Endodermal cell (in vitro differentiated cells): Measurements from ENCODE around the gene IL1RAP. TPM values are rescaled to one million over a fixed set of nuclear protein-coding genes. Genes with fewer than 3 reads are reported as not detected.

Experiments used
- DNase-seq: peaks from one replicate; pipeline ENCODE4 v3.0.0-alpha.2; 2017
- H3K27ac ChIP-seq: 2 replicates; pipeline ENCODE4 v1.5.1; 2013; ENCODE audit warnings: mild to moderate bottlenecking, low read depth, low read length, moderate library complexity
- H3K27me3 ChIP-seq: 2 replicates; pipeline ENCODE4 v1.6.1; 2013; ENCODE audit warnings: mild to moderate bottlenecking, low read length, moderate library complexity; ENCODE audit not compliant: insufficient read depth, control insufficient read depth, poor library complexity, severe bottlenecking
- H3K36me3 ChIP-seq: 2 replicates; pipeline ENCODE4 v1.7.0; 2013; ENCODE audit warnings: mild to moderate bottlenecking, low read length, moderate library complexity; ENCODE audit not compliant: control insufficient read depth, insufficient read depth
- H3K4me1 ChIP-seq: one replicate; pipeline ENCODE4 v1.7.0; 2013; ENCODE audit warnings: low read length; ENCODE audit not compliant: control insufficient read depth, insufficient read depth
- H3K4me3 ChIP-seq: 2 replicates; pipeline ENCODE4 v1.5.1; 2013; ENCODE audit warnings: mild to moderate bottlenecking, low read length, moderate library complexity
- H3K9ac ChIP-seq: 2 replicates; pipeline ENCODE4 v1.6.1; 2013; ENCODE audit warnings: mild to moderate bottlenecking, low read length, moderate library complexity; ENCODE audit not compliant: poor library complexity, severe bottlenecking; ENCODE audit errors: extremely low read depth
- H3K9me3 ChIP-seq: 2 replicates; pipeline ENCODE4 v1.6.1; 2013; ENCODE audit warnings: mild to moderate bottlenecking, low read length, moderate library complexity; ENCODE audit not compliant: control insufficient read depth
- H3K27ac Mint-ChIP-seq: 2 replicates; pipeline ENCODE4 v1.8.0; 2020; ENCODE audit warnings: mixed read lengths
- H3K27me3 Mint-ChIP-seq: 2 replicates; pipeline ENCODE4 v1.8.0; 2021; ENCODE audit warnings: mild to moderate bottlenecking, mixed read lengths; ENCODE audit not compliant: insufficient read depth
- H3K36me3 Mint-ChIP-seq: 2 replicates; pipeline ENCODE4 v1.8.0; 2020; ENCODE audit warnings: low read depth, mixed read lengths
- H3K4me1 Mint-ChIP-seq: 2 replicates; pipeline ENCODE4 v1.8.0; 2020; ENCODE audit warnings: mixed read lengths
- H3K4me3 Mint-ChIP-seq: 2 replicates; pipeline ENCODE4 v1.8.0; 2020; ENCODE audit warnings: mild to moderate bottlenecking, moderate library complexity, mixed read lengths
- H3K9me3 Mint-ChIP-seq: 2 replicates; pipeline ENCODE4 v1.8.0; 2020; ENCODE audit warnings: mild to moderate bottlenecking, mixed read lengths
- CTCF ChIP-seq: fragments of 200-600 bp; sonication (generic); conservative IDR thresholded peaks from 2 replicates; pipeline ENCODE4 v1.5.0; 2021; ENCODE audit warnings: antibody characterized with exemption, mild to moderate bottlenecking
- WGBS, 2 experiments: methylation state at CpG; one replicate each; pipeline versions ENCODE4 v1.1.5 to v1.1.7; 2013; ENCODE audit warnings: missing lambda C conversion rate in 2 of 2, mixed read lengths in 1 of 2; ENCODE audit not compliant: insufficient coverage in 1 of 2, insufficient read length in 1 of 2; 5-methylcytosine and 5-hydroxymethylcytosine counted together
- total RNA-seq, 2 donors: library from RNA; stranded (reverse); fragmentation: NEBNext Ultra II Directional in 1 of 2; extraction: Animal tissue kit (Norgen Biotek cat#: 25700) in 1 of 2; gene quantifications; 2 replicates in 1 of 2; 3 replicates in 1 of 2; pipeline ENCODE4 v1.2.1, GENCODE V29; 2021

Gene IL1RAP
- total RNA-seq, 2 donors from 2014 or later = 2.6 to 6.0 TPM

- Histone ChIP-seq H3K9ac (no peak overlapping the region), H3K36me3 (no peaks in the 10 kb centered on the region), H3K4me3 (no peak overlapping the region), H3K4me1 (no peaks in the 10 kb centered on the region), H3K27ac (no peak overlapping the region), H3K9me3 (no peaks in the 10 kb centered on the region), H3K27me3 (no peaks in the 10 kb centered on the region)
- Mint-ChIP-seq H3K36me3 (peaks cover 5% of the 10 kb centered on the region), H3K27ac (peak overlapping the region; percentile 70), H3K4me3 (no peak overlapping the region), H3K9me3 (peaks cover 3% of the 10 kb centered on the region), H3K27me3 (no peaks in the 10 kb centered on the region), H3K4me1 (no peaks in the 10 kb centered on the region)
- WGBS, 2 experiments = 63 to 82% methylated on average over 3 to 4 of the region's 4 CpGs
- no peak for DNase-seq
- TF ChIP-seq CTCF = no peak
Observed at GRCh38 chr3:190605385-190605784, 91.5 kb downstream of the IL1RAP start.

DNA sequence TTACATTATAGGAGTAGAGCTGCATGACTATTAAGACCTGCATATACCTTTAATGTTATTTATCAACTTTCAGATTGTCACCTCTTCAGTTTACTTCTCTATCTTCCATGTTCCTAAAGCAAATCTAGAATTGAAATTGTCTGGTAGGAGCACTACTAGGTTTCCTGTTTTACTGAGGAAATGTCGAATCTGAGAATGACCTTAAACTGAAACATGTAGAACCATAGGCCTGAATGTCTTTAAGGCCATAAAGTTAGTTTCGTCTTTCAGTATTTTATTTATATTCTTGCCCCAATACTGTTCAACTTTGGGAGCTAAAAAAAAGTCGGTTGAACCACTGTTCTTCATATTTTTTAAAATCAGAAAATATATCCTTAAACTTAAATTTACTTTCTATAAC lies 92.7 kb downstream of the IL1RAP start:
- Histone ChIP-seq H3K27me3 (no peaks in the 10 kb centered on the region), H3K27ac (no peak overlapping the region), H3K9ac (no peak overlapping the region), H3K4me3 (no peak overlapping the region), H3K36me3 (no peaks in the 10 kb centered on the region), H3K9me3 (no peaks in the 10 kb centered on the region), H3K4me1 (no peaks in the 10 kb centered on the region)
- Mint-ChIP-seq H3K27me3 (no peaks in the 10 kb centered on the region), H3K4me3 (no peak overlapping the region), H3K9me3 (peaks cover 3% of the 10 kb centered on the region), H3K4me1 (no peaks in the 10 kb centered on the region), H3K36me3 (peaks cover 5% of the 10 kb centered on the region), H3K27ac (no peak overlapping the region)
- TF ChIP-seq CTCF = no peak
- no peak for DNase-seq
- WGBS, 2 experiments = 60 to 100% methylated on average over 1 to 3 of the region's 3 CpGs

DNA sequence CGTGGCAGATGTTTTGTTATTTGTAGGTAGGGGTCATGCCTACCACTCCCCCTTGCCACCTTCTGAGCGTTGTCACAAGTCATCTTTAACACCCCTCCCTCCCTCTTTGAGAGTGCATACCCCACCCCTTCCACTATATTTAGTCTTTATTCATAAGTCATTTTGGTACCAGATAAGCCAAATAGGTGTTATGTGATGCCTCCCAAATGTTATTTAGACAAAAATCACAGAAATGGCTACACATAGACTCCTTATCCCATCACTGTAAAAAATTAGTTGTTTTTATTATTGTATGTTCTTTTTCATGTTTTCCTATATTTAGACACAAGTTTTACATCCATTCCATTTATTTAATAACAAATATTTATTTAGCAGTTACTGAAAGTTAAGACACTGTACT lies 93.1 kb downstream of the IL1RAP start:
- H3K4me3 Mint-ChIP-seq = no peak overlapping the region
- Histone ChIP-seq H3K9me3 (no peaks in the 10 kb centered on the region), H3K4me3 (no peak overlapping the region), H3K27me3 (no peaks in the 10 kb centered on the region), H3K4me1 (no peaks in the 10 kb centered on the region), H3K27ac (no peak overlapping the region), H3K9ac (no peak overlapping the region), H3K36me3 (no peaks in the 10 kb centered on the region)
- DNase-seq = no peak
- H3K4me1 Mint-ChIP-seq = no peaks in the 10 kb centered on the region
- TF ChIP-seq CTCF = no peak
- no peak overlapping the region for H3K27ac Mint-ChIP-seq
- no peaks in the 10 kb centered on the region for H3K27me3 Mint-ChIP-seq
- WGBS, 2 experiments = 80% methylated on average over 1 of the region's 2 CpGs; no CpG with 5 or more reads in 1 of the 2 experiments
- peaks cover 3% of the 10 kb centered on the region for H3K9me3 Mint-ChIP-seq
- peaks cover 5% of the 10 kb centered on the region for H3K36me3 Mint-ChIP-seq
